OCI-LY1 (cell line): ENCODE measurements around the gene OR9A4.

ENCODE experiments used
- H2AFZ ChIP-seq: fragments of 200-600 bp; sonication (generic), shearing (Covaris generic); 2 replicates; pipeline ENCODE4 v1.6.0; 2014; ENCODE audit warnings: antibody characterized with exemption, mild to moderate bottlenecking, low read length
- H3F3A ChIP-seq: fragments of 200-600 bp; sonication (generic), shearing (Covaris generic); 2 replicates; pipeline ENCODE4 v1.6.0; 2014; ENCODE audit warnings: mild to moderate bottlenecking, antibody characterized with exemption, low read length, moderate library complexity; ENCODE audit not compliant: insufficient read depth
- H3K27ac ChIP-seq: fragments of 200-600 bp; sonication (generic); 2 replicates; pipeline ENCODE4 v1.5.1; 2014; ENCODE audit warnings: low read length, mixed run types, mild to moderate bottlenecking, low read depth; ENCODE audit not compliant: poor library complexity, severe bottlenecking
- H3K27me3 ChIP-seq: fragments of 200-600 bp; sonication (generic); 2 replicates; pipeline ENCODE4 v1.6.0; 2014; ENCODE audit warnings: antibody characterized with exemption, mild to moderate bottlenecking, low read length, moderate library complexity; ENCODE audit not compliant: insufficient read depth
- H3K36me3 ChIP-seq: fragments of 200-600 bp; sonication (generic); 2 replicates; pipeline ENCODE4 v1.6.1; 2014; ENCODE audit warnings: mild to moderate bottlenecking, antibody characterized with exemption, low read length, moderate library complexity, mixed read lengths; ENCODE audit not compliant: insufficient read depth
- H3K4me1 ChIP-seq: fragments of 200-600 bp; sonication (generic); 2 replicates; pipeline ENCODE4 v1.5.1; 2014; ENCODE audit warnings: mild to moderate bottlenecking, low read length, moderate library complexity; ENCODE audit not compliant: insufficient read depth, severe bottlenecking
- H3K4me2 ChIP-seq: fragments of 200-600 bp; sonication (generic), shearing (Covaris generic); 2 replicates; pipeline ENCODE4 v1.6.1; 2014; ENCODE audit warnings: low read length
- H3K4me3 ChIP-seq: fragments of 200-600 bp; sonication (generic); 2 replicates; pipeline ENCODE4 v1.5.1; 2014; ENCODE audit warnings: low read length, low read depth, mild to moderate bottlenecking, mixed read lengths; ENCODE audit not compliant: poor library complexity, severe bottlenecking
- H3K79me2 ChIP-seq: fragments of 200-600 bp; shearing (Covaris generic); 2 replicates; pipeline ENCODE4 v1.6.1; 2016; ENCODE audit warnings: mixed run types, low read length, mixed read lengths; ENCODE audit not compliant: insufficient read depth
- H3K9ac ChIP-seq: fragments of 200-600 bp; sonication (generic), shearing (Covaris generic); 2 replicates; pipeline ENCODE4 v1.6.1; 2014; ENCODE audit warnings: mild to moderate bottlenecking, low read length, mixed read lengths
- H3K9me2 ChIP-seq: fragments of 200-600 bp; sonication (generic), shearing (Covaris generic); 2 replicates; pipeline ENCODE4 v1.6.1; 2014; ENCODE audit warnings: low read depth, mild to moderate bottlenecking, low read length, mixed read lengths
- H3K9me3 ChIP-seq: fragments of 200-600 bp; shearing (Covaris generic); 2 replicates; pipeline ENCODE4 v1.6.1; 2014; ENCODE audit warnings: low read length, mixed read lengths
- H4K20me1 ChIP-seq: fragments of 200-600 bp; sonication (generic), shearing (Covaris generic); 2 replicates; pipeline ENCODE4 v1.6.0; 2016; ENCODE audit warnings: mild to moderate bottlenecking, low read length; ENCODE audit not compliant: insufficient read depth
- EZH2 ChIP-seq: fragments of 200-600 bp; sonication (generic), shearing (Covaris generic); IDR thresholded peaks from 2 replicates; pipeline ENCODE4 v1.8.0; 2017; ENCODE audit warnings: borderline replicate concordance, mixed run types, mild to moderate bottlenecking, antibody characterized with exemption, low read length, moderate library complexity, mixed read lengths
- TF ChIP-seq, protein P1 (sequence below): fragments of 200-600 bp; sonication (generic), shearing (Covaris generic); IDR thresholded peaks from 2 replicates; pipeline ENCODE4 v1.5.1; 2017; ENCODE audit warnings: mild to moderate bottlenecking, antibody characterized with exemption, low read length, moderate library complexity, mixed read lengths

OR9A4 gene

DNA sequence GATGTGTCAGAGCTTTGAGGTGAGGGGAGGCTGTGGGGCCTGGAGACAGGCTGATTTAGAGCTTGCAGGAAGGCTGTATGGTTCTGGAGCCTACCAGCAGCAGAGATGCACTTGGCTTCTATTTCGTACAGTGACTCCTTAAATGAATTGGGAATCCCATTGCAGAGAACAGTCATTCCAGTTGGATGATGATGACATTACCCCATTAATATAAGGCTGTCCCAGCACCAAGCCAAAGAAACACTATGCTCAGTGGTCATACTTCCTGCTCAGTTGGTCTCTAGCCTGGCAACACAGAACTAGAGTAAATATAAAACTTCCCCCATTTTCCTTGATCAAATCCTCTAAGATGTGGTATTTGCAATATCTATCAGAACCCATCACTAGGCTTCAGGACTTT is 36.3 kb downstream of the OR9A4 start:
- H3K9me3 ChIP-seq: no peaks in the 10 kb centered on the region
- no peak overlapping the region for H3K4me3 ChIP-seq
- no peaks in the 10 kb centered on the region for H3K27me3 ChIP-seq
- H3K79me2 ChIP-seq: no peaks in the 10 kb centered on the region
- H4K20me1 ChIP-seq: no peaks in the 10 kb centered on the region
- H3K9me2 ChIP-seq: no peaks in the 10 kb centered on the region
- no peak overlapping the region for H2AFZ ChIP-seq
- H3K27ac ChIP-seq: no peak overlapping the region
- no peak for TF ChIP-seq EZH2
- TF ChIP-seq, protein P1, sequence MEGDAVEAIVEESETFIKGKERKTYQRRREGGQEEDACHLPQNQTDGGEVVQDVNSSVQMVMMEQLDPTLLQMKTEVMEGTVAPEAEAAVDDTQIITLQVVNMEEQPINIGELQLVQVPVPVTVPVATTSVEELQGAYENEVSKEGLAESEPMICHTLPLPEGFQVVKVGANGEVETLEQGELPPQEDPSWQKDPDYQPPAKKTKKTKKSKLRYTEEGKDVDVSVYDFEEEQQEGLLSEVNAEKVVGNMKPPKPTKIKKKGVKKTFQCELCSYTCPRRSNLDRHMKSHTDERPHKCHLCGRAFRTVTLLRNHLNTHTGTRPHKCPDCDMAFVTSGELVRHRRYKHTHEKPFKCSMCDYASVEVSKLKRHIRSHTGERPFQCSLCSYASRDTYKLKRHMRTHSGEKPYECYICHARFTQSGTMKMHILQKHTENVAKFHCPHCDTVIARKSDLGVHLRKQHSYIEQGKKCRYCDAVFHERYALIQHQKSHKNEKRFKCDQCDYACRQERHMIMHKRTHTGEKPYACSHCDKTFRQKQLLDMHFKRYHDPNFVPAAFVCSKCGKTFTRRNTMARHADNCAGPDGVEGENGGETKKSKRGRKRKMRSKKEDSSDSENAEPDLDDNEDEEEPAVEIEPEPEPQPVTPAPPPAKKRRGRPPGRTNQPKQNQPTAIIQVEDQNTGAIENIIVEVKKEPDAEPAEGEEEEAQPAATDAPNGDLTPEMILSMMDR: no peak
- H3K36me3 ChIP-seq: no peaks in the 10 kb centered on the region
- no peaks in the 10 kb centered on the region for H3K4me1 ChIP-seq
- H3K4me2 ChIP-seq: no peak overlapping the region
- H3K9ac ChIP-seq: no peak overlapping the region
- H3F3A ChIP-seq: no peaks in the 10 kb centered on the region

DNA sequence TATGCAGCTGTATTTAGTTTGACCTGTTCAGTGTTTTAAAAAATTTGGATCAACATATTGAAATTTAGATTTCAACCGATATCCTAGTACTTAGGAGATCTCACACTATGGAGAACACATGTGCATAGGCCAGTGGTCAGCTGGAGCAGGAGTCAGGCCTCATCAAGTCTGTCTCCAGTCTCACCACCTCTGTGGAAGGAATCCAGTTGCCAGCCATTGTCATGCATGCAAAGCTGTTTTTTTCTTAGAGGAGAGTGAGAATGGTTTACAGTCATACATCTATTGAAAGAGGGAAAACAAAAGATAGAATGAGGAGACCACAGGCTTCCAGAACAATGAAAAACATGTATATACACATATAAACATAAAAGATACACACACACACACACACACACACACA is 38.1 kb downstream of the OR9A4 start:
- no peak overlapping the region for H3K4me2 ChIP-seq
- no peaks in the 10 kb centered on the region for H3K79me2 ChIP-seq
- TF ChIP-seq EZH2: no peak
- TF ChIP-seq, protein P1: no peak
- no peaks in the 10 kb centered on the region for H3K4me1 ChIP-seq
- H2AFZ ChIP-seq: no peak overlapping the region
- no peaks in the 10 kb centered on the region for H3K36me3 ChIP-seq
- H4K20me1 ChIP-seq: no peaks in the 10 kb centered on the region
- no peaks in the 10 kb centered on the region for H3K9me2 ChIP-seq
- H3K4me3 ChIP-seq: no peak overlapping the region
- no peaks in the 10 kb centered on the region for H3F3A ChIP-seq
- H3K9me3 ChIP-seq: no peaks in the 10 kb centered on the region
- no peak overlapping the region for H3K27ac ChIP-seq
- H3K9ac ChIP-seq: no peak overlapping the region
- H3K27me3 ChIP-seq: no peaks in the 10 kb centered on the region

DNA sequence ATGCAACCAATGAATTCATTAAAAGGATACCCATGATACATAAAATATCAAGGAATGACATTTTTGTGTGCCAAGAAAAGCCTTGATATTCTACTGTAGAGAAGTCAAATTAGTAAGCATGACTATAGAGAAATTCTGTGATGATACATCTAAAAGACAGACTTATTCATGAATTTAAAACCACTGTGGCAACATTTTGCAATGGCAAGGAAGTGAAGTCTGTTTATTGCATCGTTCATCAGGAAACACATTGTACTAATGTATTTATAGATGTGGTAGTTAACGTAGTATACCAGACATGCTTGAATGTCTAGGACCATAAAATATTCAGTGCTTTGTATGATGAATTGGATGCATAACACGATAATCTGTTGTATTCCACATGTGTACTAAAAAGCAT is 39.9 kb downstream of the OR9A4 start:
- Histone ChIP-seq H3K9ac (no peak overlapping the region), H3F3A (no peaks in the 10 kb centered on the region), H2AFZ (no peak overlapping the region), H3K4me3 (no peak overlapping the region), H3K27ac (no peak overlapping the region), H3K79me2 (no peaks in the 10 kb centered on the region), H3K4me2 (no peak overlapping the region), H3K9me3 (no peaks in the 10 kb centered on the region), H3K36me3 (no peaks in the 10 kb centered on the region), H4K20me1 (no peaks in the 10 kb centered on the region), H3K27me3 (no peaks in the 10 kb centered on the region), H3K9me2 (no peaks in the 10 kb centered on the region), H3K4me1 (peaks cover 9% of the 10 kb centered on the region)
- TF ChIP-seq EZH2: no peak
- TF ChIP-seq, protein P1: no peak
